Common myeloid progenitor, CD34-positive (primary cell): ENCODE results near the gene VEGFC.

Experiments
- CTCF ChIA-PET: fragments of 350-600 bp; sonication (Branson Sonifier 250); formaldehyde crosslinking; loops from one replicate; lab custom pipeline; 2021; ENCODE audit warnings: antibody characterized with exemption; lab: Charles Lee
- POLR2A ChIA-PET: fragments of 350-600 bp; sonication (Branson Sonifier 250); formaldehyde crosslinking; loops from one replicate; lab custom pipeline; 2021; ENCODE audit warnings: antibody characterized with exemption; lab: Charles Lee
- DNase-seq, 3 donors: peaks; one replicate each; pipeline versions ENCODE4 v3.0.0 to v3.0.0-alpha.2; 2013
- H3K27ac ChIP-seq, 2 experiments: 1 replicate in 1 of 2; 2 replicates in 1 of 2; pipeline ENCODE4 v1.7.0; 2013; ENCODE audit warnings: inconsistent platforms in 2 of 2, low read length in 2 of 2, mild to moderate bottlenecking in 2 of 2, low read depth in 1 of 2, moderate library complexity in 1 of 2; ENCODE audit not compliant: severe bottlenecking in 2 of 2, insufficient read depth in 1 of 2, poor library complexity in 1 of 2
- H3K27me3 ChIP-seq, 5 experiments: replicated peaks in 2 of 5; 1 replicate in 3 of 5; 2 replicates in 2 of 5; pipeline versions ENCODE4 v1.6.1 to v1.7.0; 2013; ENCODE audit warnings: low read length in 4 of 5, mild to moderate bottlenecking in 2 of 5, moderate library complexity in 2 of 5, inconsistent platforms in 1 of 5; ENCODE audit not compliant: insufficient read depth in 5 of 5, control insufficient read depth in 4 of 5
- H3K36me3 ChIP-seq, 4 experiments: 1 replicate in 2 of 4; 2 replicates in 2 of 4; pipeline versions ENCODE4 v1.6.1 to v1.7.0; 2013; ENCODE audit warnings: low read length in 3 of 4, control low read depth in 1 of 4, mild to moderate bottlenecking in 1 of 4; ENCODE audit not compliant: control insufficient read depth in 4 of 4, insufficient read depth in 4 of 4
- H3K4me1 ChIP-seq, 4 experiments: 1 replicate in 3 of 4; 2 replicates in 1 of 4; pipeline versions ENCODE4 v1.6.1 to v1.7.1; 2013; ENCODE audit warnings: low read length in 3 of 4, mild to moderate bottlenecking in 3 of 4, control low read depth in 1 of 4, inconsistent platforms in 1 of 4, moderate library complexity in 1 of 4; ENCODE audit not compliant: control insufficient read depth in 4 of 4, insufficient read depth in 4 of 4; ENCODE audit errors: control extremely low read depth in 1 of 4
- H3K4me3 ChIP-seq, 7 experiments: 1 replicate in 4 of 7; 2 replicates in 3 of 7; pipeline versions ENCODE4 v1.5.1 to v1.7.0; 2013; ENCODE audit warnings: mild to moderate bottlenecking in 7 of 7, low read length in 6 of 7, moderate library complexity in 6 of 7, inconsistent platforms in 2 of 7, low read depth in 2 of 7, control low read depth in 1 of 7; ENCODE audit not compliant: insufficient read depth in 4 of 7, control insufficient read depth in 1 of 7; ENCODE audit errors: extremely low read depth in 1 of 7
- H3K9me3 ChIP-seq, 5 experiments: 1 replicate in 4 of 5; 2 replicates in 1 of 5; pipeline versions ENCODE4 v1.6.1 to v1.7.1; 2013; ENCODE audit warnings: low read length in 4 of 5, mild to moderate bottlenecking in 2 of 5, inconsistent platforms in 1 of 5, low read depth in 1 of 5, moderate library complexity in 1 of 5; ENCODE audit not compliant: control insufficient read depth in 4 of 5, insufficient read depth in 2 of 5; ENCODE audit errors: control extremely low read depth in 1 of 5
- WGBS: methylation state at CpG from one replicate; pipeline ENCODE4 v1.1.5; 2013; ENCODE audit not compliant: insufficient coverage; 5-methylcytosine and 5-hydroxymethylcytosine counted together

VEGFC gene

DNA sequence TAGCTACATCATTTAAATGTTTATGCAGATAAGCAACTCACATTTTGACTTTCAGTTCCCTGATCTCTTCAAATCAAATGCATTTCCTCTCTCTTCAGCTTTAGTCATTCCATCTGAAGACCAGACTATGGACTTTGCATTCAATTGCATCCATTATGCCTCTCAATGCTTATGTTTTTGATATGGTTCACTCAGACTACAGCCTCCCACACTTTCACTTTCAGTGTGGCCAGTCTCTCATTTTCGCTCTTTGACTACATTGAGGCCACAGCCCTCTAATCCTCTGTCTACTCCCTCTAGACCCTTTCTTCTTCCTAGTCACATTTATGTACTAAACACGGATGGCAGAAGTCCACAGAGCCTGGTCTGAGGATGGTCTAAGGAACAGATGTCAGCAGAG, 24.5 kb upstream of the VEGFC start:
- POLR2A ChIA-PET = no interaction called here
- no peak for DNase-seq
- Histone ChIP-seq H3K4me3 (no peak overlapping the region), H3K9me3 (no peaks in the 10 kb centered on the region), H3K27me3 (no peaks in the 10 kb centered on the region), H3K36me3 (no peaks in the 10 kb centered on the region), H3K4me1 (no peaks in the 10 kb centered on the region), H3K27ac (no peak overlapping the region)
- 92% methylated on average over 2 of the region's 2 CpGs for WGBS
- CTCF ChIA-PET = interaction anchor here (1.6 kb wide), 1 partner anchor 230 kb away, joined by 3 read pairs; no protein-coding TSS in a partner anchor

DNA sequence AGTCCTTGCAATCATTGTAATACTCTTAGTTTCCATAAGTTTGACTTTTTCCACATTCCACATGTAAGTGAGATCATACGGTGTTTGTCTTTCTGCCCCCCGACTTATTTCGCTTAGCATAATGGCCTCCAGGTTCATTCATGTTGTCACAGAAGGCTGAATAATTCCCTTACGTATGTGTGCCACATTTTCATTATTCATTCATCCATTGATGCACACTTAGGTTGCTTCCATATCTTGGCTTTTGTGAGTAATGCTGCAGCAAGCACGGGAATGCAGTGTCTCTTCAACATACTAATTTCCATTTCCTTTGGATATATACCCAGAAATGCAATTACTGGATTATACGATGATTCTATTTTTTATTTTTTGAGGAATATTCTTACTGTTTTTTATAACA, 22.0 kb upstream of the VEGFC start:
- Histone ChIP-seq H3K9me3 (no peaks in the 10 kb centered on the region), H3K4me3 (no peak overlapping the region), H3K36me3 (no peaks in the 10 kb centered on the region), H3K4me1 (no peaks in the 10 kb centered on the region), H3K27me3 (no peaks in the 10 kb centered on the region), H3K27ac (no peak overlapping the region)
- CTCF ChIA-PET = no interaction called here
- POLR2A ChIA-PET = no interaction called here
- no peak for DNase-seq
- 97% methylated on average over 4 of the region's 6 CpGs for WGBS

DNA sequence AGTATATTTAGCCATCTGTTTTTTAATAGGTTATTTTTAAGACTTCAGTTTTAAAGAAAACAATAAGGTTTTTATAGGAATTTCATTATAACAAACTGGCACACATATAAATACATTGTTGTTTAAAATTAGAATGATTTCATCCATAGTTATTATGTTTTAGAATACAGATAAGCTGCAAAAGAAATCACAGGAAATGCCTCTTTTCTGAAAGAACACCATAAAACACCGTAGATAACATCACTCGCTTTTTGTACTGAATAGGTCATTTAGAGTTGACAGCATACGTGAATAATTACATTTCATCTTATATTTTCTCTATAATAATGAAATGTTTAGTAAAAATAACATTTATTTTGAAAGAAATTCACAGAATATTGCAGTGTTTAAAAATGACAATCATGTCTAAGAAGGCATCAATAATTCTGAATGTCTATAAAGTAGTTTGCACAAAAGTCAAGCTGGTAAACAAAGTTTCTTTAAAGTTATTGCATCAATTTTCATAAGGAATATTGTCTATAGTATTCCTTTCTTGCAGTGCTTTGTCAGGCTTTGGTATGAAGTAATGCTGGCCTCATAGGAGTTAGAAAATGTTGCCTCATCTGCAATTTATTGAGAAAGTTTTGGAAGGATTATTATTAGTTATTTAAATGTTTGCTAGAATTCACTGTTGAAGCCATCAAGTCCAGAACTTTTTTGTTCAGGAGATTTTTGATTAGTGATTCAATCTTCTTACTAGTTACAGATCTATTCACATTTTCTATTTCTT, 17.9 kb upstream of the VEGFC start:
- no CpG with 5 or more reads among the region's 3 CpGs for WGBS
- H3K4me3 ChIP-seq = no peak overlapping the region
- H3K9me3 ChIP-seq = peaks cover 0 to 6% (median 2%) of the 10 kb centered on the region in 5 experiments
- H3K27ac ChIP-seq = no peak overlapping the region
- no peak for DNase-seq
- ChIA-PET CTCF (interaction anchor here (1.1 to 1.5 kb wide), 2 partner anchors 13 to 236 kb away, joined by 3 read pairs; no protein-coding TSS in a partner anchor), POLR2A (no interaction called here)
- H3K27me3 ChIP-seq = no peaks in the 10 kb centered on the region
- H3K4me1 ChIP-seq = no peaks in the 10 kb centered on the region
- H3K36me3 ChIP-seq = no peaks in the 10 kb centered on the region

DNA sequence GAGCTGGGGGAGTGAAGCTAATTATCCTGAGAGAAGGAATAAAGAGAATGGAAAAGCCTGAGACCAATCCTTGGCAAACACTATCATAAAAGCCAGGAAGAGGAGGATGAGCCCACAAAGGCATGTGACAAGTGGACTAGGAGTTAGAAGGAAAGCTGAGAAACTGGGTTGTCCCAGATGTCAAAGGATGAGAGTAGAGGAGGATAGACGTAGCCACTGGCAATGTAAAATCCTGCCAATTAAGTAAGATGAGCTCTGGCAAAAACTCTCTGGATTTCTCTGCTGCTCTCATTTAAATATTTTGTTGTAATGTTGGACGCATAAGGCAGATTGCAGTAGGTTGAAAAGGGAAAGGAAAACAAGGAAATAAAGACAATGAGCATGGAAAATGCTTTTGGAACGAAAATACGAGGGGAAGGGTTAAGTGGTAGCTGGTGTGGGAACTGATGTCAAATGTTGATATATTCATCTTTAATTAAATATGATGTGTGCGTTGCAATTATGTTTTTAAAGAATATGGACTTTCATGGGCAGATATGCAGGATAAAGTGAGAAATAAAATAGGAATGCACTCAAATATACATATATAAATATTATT, 14.2 kb upstream of the VEGFC start:
- Histone ChIP-seq H3K27me3 (no peaks in the 10 kb centered on the region), H3K4me3 (no peak overlapping the region), H3K36me3 (no peaks in the 10 kb centered on the region), H3K9me3 (peaks cover 0 to 6% (median 2%) of the 10 kb centered on the region in 5 experiments), H3K4me1 (no peaks in the 10 kb centered on the region), H3K27ac (no peak overlapping the region)
- WGBS = 95% methylated on average over 4 of the region's 5 CpGs
- DNase-seq = no peak
- CTCF ChIA-PET = interaction anchor here (1.1 to 1.3 kb wide), 2 partner anchors 12 to 241 kb away, joined by 3 read pairs; no protein-coding TSS in a partner anchor
- POLR2A ChIA-PET = no interaction called here

DNA sequence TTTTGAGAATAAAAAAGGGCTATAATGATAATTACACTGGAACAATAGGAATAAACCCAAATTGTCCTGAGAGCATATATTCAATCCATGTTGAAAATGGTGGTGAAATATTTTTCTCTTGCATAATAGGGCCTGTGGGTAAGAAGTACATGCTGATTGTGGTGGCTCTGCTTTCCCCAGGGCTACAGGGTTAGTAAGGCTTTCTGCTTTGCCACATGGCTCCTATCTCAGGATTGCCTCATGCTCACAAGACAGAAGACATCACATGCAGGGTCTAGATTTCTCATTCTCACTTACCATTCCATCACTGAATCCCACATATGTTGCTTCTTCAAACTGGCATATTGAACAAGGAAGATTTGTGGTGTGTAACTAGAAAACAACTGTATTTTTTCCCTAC, 12.4 kb upstream of the VEGFC start:
- DNase-seq = no peak
- Histone ChIP-seq H3K36me3 (no peaks in the 10 kb centered on the region), H3K27ac (no peak overlapping the region), H3K4me3 (no peak overlapping the region), H3K9me3 (peaks cover 0 to 6% (median 2%) of the 10 kb centered on the region in 5 experiments), H3K4me1 (no peaks in the 10 kb centered on the region), H3K27me3 (no peaks in the 10 kb centered on the region)
- CTCF ChIA-PET = no interaction called here
- POLR2A ChIA-PET = no interaction called here

DNA sequence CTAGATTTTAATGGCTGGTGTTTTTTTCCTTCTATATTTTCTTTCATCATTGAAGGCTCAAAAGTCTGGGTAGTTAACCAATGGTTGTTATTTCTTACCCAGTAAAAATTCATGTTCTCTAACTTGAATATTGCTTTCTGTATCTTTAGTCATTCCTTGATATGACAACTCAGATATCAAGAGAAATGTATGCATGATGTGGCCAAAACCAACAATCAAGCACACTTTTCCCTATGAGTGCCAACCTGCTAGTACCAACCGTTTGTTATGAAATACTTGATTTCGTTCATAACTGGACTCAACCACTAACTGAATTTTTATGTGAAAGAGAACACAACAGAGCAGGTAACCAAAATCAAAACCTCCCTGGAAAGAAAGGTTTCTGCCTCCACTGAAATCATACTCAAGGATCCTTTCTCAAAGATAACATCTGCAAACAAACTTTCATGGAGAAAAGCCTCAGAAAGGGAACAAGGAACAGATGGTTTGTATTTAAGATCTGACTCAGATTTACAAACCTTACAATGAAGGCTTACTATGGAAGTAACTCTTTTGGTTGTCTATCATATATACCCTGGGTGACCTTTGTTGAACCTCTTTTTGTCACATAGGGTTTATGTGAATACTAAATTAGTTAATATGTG, 8.3 kb upstream of the VEGFC start:
- POLR2A ChIA-PET = no interaction called here
- 0% methylated on average over 1 of the region's 2 CpGs for WGBS

DNA sequence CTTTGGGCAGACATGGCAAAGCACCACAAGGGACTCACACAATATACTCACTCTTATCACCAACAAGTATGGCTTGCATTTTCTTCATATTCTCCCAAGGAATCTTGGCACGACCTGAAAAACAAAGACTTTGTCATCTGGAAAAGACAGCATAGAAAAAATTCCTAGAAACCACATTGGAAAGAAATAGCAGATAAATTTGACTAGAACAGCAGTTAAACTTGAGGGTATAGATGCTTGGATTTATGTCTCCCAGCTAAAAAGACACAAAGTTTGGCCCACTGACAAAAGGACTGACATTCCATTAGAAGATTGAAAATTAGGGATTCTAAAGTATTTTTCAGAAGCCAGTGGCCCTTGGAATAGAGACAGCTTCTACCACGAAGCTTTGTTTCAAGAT, 6.9 kb upstream of the VEGFC start:
- no peak overlapping the region for H3K27ac ChIP-seq
- no peaks in the 10 kb centered on the region for H3K4me1 ChIP-seq
- ChIA-PET CTCF (no interaction called here), POLR2A (no interaction called here)
- no peaks in the 10 kb centered on the region for H3K9me3 ChIP-seq
- DNase-seq = no peak
- H3K4me3 ChIP-seq = no peak overlapping the region
- H3K36me3 ChIP-seq = no peaks in the 10 kb centered on the region
- 100% methylated on average over 1 of the region's 2 CpGs for WGBS
- peaks cover 0 to 3% (median 0%) of the 10 kb centered on the region in 5 experiments for H3K27me3 ChIP-seq

More for the DNA sequence above, 8.3 kb upstream of the VEGFC start:
- DNase-seq = no peak
- H3K9me3 ChIP-seq = no peaks in the 10 kb centered on the region
- no peaks in the 10 kb centered on the region for H3K36me3 ChIP-seq
- H3K27me3 ChIP-seq = peaks cover 0 to 3% (median 0%) of the 10 kb centered on the region in 5 experiments
- H3K4me3 ChIP-seq = no peak overlapping the region
- H3K4me1 ChIP-seq = no peaks in the 10 kb centered on the region
- H3K27ac ChIP-seq = no peak overlapping the region
- CTCF ChIA-PET = interaction anchor here (1.4 to 1.8 kb wide), 2 partner anchors 7 to 12 kb away, joined by 5 to 7 read pairs; partner anchors contain the start of gene VEGFC
